ENCODE measurements around the gene GLMP. TPM values are rescaled to one million over a fixed set of nuclear protein-coding genes. Genes with fewer than 3 reads are reported as not detected.

Gene GLMP
- total RNA-seq, 1 donor from 2014 or later = 67.6 TPM

DNA sequence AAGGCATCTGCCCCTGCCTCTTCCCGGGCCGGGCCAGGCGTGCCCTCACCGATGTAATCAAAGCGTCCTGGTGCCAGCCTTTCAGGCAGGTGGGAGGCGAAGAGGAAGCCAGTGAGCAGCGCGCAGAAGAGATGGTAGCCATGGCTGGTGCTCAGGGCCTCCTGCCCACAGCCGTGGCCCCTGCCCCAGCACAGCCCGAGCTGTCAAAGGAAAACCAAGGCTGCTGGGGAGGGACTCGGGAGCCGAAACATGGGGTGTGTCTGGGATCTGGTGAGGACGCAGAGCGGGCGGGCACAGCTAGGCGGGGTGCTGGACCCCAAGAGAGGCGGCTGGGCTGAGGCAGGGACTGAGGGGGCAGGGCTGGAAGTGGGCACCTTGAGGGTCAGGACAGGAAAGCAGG lies 50.8 kb downstream of the GLMP start:
- no peak for DNase-seq (ENCODE audit: extremely low spot score, unreplicated experiment)
- Mint-ChIP-seq H3K36me3 (no peaks in the 10 kb centered on the region), H3K27ac (peak overlapping the region; percentile 55), H3K9me3 (no peaks in the 10 kb centered on the region), H3K4me3 (no peak overlapping the region), H3K27me3 (no peaks in the 10 kb centered on the region), H3K4me1 (ENCODE audit: unreplicated experiment) (peaks cover 4% of the 10 kb centered on the region)
- no peak for TF ChIP-seq CTCF (conservative IDR thresholded peaks at IDR 0.05)

DNA sequence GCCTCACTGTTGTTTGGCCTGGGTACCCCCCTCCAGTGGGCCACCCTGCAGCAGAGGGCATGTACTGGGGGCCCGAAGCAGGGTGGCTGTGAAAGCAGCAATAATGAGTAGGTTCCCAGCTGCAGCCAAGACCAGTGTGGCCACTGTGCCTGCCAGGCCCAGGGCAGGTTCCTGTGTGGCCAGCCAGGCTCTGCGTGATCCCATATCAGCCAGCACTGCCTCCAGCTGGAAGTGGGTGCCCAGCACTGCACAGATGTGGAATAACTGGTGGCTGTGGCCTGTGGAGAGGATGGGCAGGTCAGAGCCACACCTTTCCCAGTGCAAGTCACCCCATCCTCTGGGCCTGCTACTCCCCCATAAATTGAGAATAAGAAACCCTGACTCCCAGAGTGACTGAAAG lies 51.4 kb downstream of the GLMP start:
- no peak for DNase-seq (ENCODE audit: extremely low spot score, unreplicated experiment)
- TF ChIP-seq CTCF (conservative IDR thresholded peaks at IDR 0.05) = no peak
- Mint-ChIP-seq H3K9me3 (no peaks in the 10 kb centered on the region), H3K36me3 (no peaks in the 10 kb centered on the region), H3K27ac (peak overlapping the region; percentile 17), H3K4me1 (ENCODE audit: unreplicated experiment) (peaks cover 4% of the 10 kb centered on the region), H3K4me3 (no peak overlapping the region), H3K27me3 (no peaks in the 10 kb centered on the region)

DNA sequence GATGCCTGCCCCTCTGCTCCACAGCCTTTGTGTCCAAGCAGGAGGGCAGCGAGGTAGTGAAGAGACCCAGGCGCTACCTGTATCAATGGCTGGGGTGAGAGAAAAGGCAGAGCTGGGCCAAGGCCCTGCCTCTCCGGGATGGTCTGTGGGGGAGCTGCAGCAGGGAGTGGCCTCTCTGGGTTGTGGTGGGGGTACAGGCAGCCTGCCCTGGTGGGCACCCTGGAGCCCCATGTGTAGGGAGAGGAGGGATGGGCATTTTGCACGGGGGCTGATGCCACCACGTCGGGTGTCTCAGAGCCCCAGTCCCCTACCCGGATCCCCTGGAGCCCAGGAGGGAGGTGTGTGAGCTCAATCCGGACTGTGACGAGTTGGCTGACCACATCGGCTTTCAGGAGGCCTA lies 52.7 kb downstream of the GLMP start:
- H3K4me1 Mint-ChIP-seq (ENCODE audit: unreplicated experiment) = peaks cover 4% of the 10 kb centered on the region
- no peaks in the 10 kb centered on the region for H3K27me3 Mint-ChIP-seq
- no peak for DNase-seq (ENCODE audit: extremely low spot score, unreplicated experiment)
- H3K9me3 Mint-ChIP-seq = no peaks in the 10 kb centered on the region
- H3K36me3 Mint-ChIP-seq = peaks cover 5% of the 10 kb centered on the region
- TF ChIP-seq CTCF (conservative IDR thresholded peaks at IDR 0.05) = no peak
- H3K4me3 Mint-ChIP-seq = no peak overlapping the region
- no peak overlapping the region for H3K27ac Mint-ChIP-seq

Other genes with a start within 250 kb of the GLMP start
- gene UBQLN4, start 241.9 kb downstream of the GLMP start, total RNA-seq (ENCODE audit: low replicate concordance) = 40.3 and 54.5 TPM in 2 replicates
- 55.6 and 60.9 TPM in 2 replicates for gene LAMTOR2, start 240.9 kb downstream of the GLMP start, total RNA-seq (ENCODE audit: low replicate concordance)
- gene RAB25, start 234.5 kb downstream of the GLMP start, total RNA-seq (ENCODE audit: low replicate concordance) = 97.9 and 294 TPM in 2 replicates
- 31.0 and 61.9 TPM in 2 replicates for gene MEX3A, start 213.2 kb downstream of the GLMP start, total RNA-seq (ENCODE audit: low replicate concordance)
- gene LMNA, start 181.0 kb downstream of the GLMP start, total RNA-seq (ENCODE audit: low replicate concordance) = 141 and 400 TPM in 2 replicates
- 7.1 and 12.9 TPM in 2 replicates for gene SEMA4A, start 142.1 kb downstream of the GLMP start, total RNA-seq (ENCODE audit: low replicate concordance)
- 18.6 and 21.8 TPM in 2 replicates for gene SLC25A44, start 101.6 kb downstream of the GLMP start, total RNA-seq (ENCODE audit: low replicate concordance)
- 56.1 and 62.0 TPM in 2 replicates for gene PMF1, start 82.7 kb downstream of the GLMP start, total RNA-seq (ENCODE audit: low replicate concordance)
- 0.64 and 3.1 TPM in 2 replicates for gene BGLAP, start 53.5 kb downstream of the GLMP start, total RNA-seq (ENCODE audit: low replicate concordance)
- gene PAQR6, start 47.6 kb downstream of the GLMP start, total RNA-seq (ENCODE audit: low replicate concordance) = 9.2 and 19.0 TPM in 2 replicates
- gene SMG5, start 12.9 kb downstream of the GLMP start, total RNA-seq (ENCODE audit: low replicate concordance) = 91.0 and 91.3 TPM in 2 replicates
- gene TMEM79, start 11.4 kb downstream of the GLMP start, total RNA-seq (ENCODE audit: low replicate concordance) = 18.1 and 43.8 TPM in 2 replicates
- gene VHLL, start 3.6 kb upstream of the GLMP start, total RNA-seq (ENCODE audit: low replicate concordance) = 0.48 TPM in 1 of 2 replicates, not detected in the other
- 209 and 301 TPM in 2 replicates for gene CCT3, start 42.6 kb upstream of the GLMP start, total RNA-seq (ENCODE audit: low replicate concordance)
- 0.63 TPM in 1 of 2 replicates, not detected in the other for gene TSACC, start 42.8 kb upstream of the GLMP start, total RNA-seq (ENCODE audit: low replicate concordance)
- 0.17 and 0.88 TPM in 2 replicates for gene RHBG, start 73.5 kb upstream of the GLMP start, total RNA-seq (ENCODE audit: low replicate concordance)
- 20.7 and 26.1 TPM in 2 replicates for gene MEF2D, start 205.1 kb upstream of the GLMP start, total RNA-seq (ENCODE audit: low replicate concordance)